ENCODE data around the gene SCNN1A. TPM values are rescaled to one million over a fixed set of nuclear protein-coding genes. Genes with fewer than 3 reads are reported as not detected.

Gene SCNN1A
- total RNA-seq, 1 donor from 2014 or later = 3.3 TPM

GRCh38 chr12:6321905-6322304 lies 53.5 kb downstream of the SCNN1A start:
- no peak for DNase-seq (ENCODE audit: low spot score)

- no peak for DNase-seq (ENCODE audit: low spot score)
Observed at GRCh38 chr12:6319446-6319845, 55.9 kb downstream of the SCNN1A start.

- DNase-seq (ENCODE audit: low spot score) = no peak
Observed at GRCh38 chr12:6318440-6318879, 56.9 kb downstream of the SCNN1A start.

GRCh38 chr12:6317693-6318439 lies 57.5 kb downstream of the SCNN1A start:
- DNase-seq (ENCODE audit: low spot score) = no peak

GRCh38 chr12:6316921-6317692 lies 58.3 kb downstream of the SCNN1A start:
- no peak for DNase-seq (ENCODE audit: low spot score)

- no peak for DNase-seq (ENCODE audit: low spot score)
Observed at GRCh38 chr12:6315704-6316597, 59.4 kb downstream of the SCNN1A start.

GRCh38 chr12:6315184-6315583 lies 60.2 kb downstream of the SCNN1A start:
- no peak for DNase-seq (ENCODE audit: low spot score)

GRCh38 chr12:6314776-6315175 lies 60.6 kb downstream of the SCNN1A start:
- no peak for DNase-seq (ENCODE audit: low spot score)

- no peak for DNase-seq (ENCODE audit: low spot score)
Observed at GRCh38 chr12:6313326-6313940, 61.9 kb downstream of the SCNN1A start.

- DNase-seq (ENCODE audit: low spot score) = no peak
Observed at GRCh38 chr12:6312529-6313325, 62.6 kb downstream of the SCNN1A start.

DNA sequence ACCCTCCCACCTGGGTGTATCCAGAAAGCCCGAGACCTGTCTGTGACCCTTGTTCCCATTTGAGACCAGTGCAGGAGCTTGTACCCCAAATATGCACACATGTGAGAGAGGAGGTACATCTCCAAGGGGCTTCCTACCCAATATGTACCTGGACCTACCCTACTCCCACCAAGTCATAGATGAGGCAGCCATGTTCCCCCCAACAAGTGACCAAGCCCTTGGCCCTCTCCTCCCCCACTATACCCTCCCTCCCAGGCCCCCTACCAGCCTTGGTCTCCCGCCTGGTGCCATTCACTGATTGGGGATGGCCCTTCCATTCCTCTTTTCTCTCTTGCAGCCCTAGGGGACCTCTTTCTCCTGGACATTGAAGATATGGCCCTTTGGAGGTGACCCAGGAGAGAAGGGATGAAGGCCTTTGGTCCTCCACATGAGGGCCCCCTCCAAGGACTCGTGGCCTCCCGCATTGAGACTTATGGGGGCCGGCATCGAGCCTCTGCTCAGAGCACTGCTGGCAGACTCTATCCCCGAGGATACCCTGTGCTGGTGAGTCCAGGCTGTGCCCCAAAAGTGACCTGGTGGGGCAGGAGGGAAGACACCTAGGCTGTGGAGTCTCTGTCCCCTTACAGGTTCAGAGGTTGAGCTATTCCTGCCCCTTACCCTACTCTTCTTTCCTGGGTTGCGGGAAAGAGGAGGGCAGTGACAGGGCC lies 63.4 kb downstream of the SCNN1A start:
- no peak for DNase-seq (ENCODE audit: low spot score)

- DNase-seq (ENCODE audit: low spot score) = no peak
Observed at GRCh38 chr12:6310771-6311610, 64.4 kb downstream of the SCNN1A start.

- DNase-seq (ENCODE audit: low spot score) = no peak
Observed at GRCh38 chr12:6307529-6307928, 67.8 kb downstream of the SCNN1A start.

DNA sequence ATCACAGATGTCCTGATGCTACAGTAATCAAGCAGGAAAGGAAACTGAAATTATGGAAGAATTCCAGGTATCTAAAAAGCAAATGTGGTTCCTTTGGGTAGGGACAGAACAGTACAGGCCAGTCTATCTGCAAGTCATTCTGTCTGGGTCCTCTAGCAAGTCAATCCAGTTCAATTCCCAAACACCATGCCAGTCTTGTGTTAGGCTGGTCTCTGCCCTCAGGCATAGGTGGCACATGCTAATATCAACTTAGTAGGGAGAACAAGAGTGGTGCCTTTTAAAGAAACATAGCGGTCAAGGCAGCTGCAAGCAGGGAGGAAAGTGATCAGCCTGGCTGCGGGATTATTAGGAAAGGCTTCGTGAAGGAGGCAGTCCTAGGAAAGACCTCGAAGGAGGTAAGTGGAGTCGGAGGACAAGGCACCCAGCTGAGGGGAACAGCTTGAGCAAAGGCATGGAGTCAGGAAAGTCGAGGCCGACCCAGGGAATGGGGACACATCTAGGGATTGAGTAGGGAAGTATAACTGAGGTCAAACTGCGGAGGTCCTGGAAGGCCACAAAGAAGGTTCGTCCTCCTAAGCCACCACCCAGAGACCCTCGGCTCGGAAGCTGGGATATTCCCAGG lies 68.7 kb downstream of the SCNN1A start:
- no peak for DNase-seq (ENCODE audit: low spot score)

DNA sequence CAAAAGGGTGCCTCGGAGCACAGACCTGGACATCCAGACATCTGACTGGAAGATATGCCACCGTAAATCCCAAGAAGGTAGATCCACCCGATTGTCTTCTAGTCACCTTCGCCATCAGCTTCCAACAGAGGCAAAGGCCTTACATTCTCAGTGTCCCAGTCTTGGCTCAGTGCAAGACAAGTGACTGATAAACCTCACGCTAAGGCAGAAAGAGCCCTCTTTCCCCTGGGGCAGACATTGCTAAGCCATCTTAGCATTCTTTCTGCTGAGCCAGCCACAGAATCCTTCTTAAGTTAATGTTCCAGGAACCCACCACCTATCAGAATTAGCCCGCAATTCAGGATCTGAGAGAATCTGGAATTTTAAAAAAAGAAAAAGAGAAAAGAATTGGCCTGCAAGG lies 69.2 kb downstream of the SCNN1A start:
- DNase-seq (ENCODE audit: low spot score) = no peak

DNA sequence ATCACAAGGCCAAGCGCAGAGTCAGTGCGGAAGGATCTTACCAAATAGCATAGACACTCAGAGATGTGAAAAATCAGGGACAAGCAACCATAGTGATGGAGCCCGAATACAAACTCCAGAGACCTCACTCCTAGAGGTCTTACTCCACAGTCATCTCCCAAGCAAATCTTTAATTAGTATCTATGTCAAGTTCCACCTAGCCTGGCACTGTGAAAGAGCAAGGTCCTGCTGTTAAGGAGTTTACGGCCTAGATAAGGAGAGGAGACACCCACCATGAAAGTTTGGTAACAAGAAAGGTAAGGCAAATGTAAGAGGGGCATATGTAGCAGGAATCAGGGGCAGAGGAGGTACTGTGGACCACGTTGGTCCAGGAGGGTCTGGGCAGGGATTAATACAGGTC lies 72.3 kb downstream of the SCNN1A start:
- DNase-seq (ENCODE audit: low spot score) = no peak

GRCh38 chr12:6302621-6303020 lies 72.7 kb downstream of the SCNN1A start:
- no peak for DNase-seq (ENCODE audit: low spot score)

GRCh38 chr12:6301721-6302120 lies 73.6 kb downstream of the SCNN1A start:
- DNase-seq (ENCODE audit: low spot score) = no peak

Data from mesenteric fat pad (tissue), 1 donor.